ENCODE results near the gene PLXNC1.

The PLXNC1 gene

GRCh38 chr12:94318181-94318580 lies 169.8 kb downstream of the PLXNC1 start:
- TF ChIP-seq, protein P1, sequence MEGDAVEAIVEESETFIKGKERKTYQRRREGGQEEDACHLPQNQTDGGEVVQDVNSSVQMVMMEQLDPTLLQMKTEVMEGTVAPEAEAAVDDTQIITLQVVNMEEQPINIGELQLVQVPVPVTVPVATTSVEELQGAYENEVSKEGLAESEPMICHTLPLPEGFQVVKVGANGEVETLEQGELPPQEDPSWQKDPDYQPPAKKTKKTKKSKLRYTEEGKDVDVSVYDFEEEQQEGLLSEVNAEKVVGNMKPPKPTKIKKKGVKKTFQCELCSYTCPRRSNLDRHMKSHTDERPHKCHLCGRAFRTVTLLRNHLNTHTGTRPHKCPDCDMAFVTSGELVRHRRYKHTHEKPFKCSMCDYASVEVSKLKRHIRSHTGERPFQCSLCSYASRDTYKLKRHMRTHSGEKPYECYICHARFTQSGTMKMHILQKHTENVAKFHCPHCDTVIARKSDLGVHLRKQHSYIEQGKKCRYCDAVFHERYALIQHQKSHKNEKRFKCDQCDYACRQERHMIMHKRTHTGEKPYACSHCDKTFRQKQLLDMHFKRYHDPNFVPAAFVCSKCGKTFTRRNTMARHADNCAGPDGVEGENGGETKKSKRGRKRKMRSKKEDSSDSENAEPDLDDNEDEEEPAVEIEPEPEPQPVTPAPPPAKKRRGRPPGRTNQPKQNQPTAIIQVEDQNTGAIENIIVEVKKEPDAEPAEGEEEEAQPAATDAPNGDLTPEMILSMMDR (IDR thresholded peaks at IDR 0.05), result no peak
- Histone ChIP-seq H3K4me3 (no peak overlapping the region), H3K27ac (no peak overlapping the region)
- no peak for DNase-seq (ENCODE audit: low spot score)

DNA sequence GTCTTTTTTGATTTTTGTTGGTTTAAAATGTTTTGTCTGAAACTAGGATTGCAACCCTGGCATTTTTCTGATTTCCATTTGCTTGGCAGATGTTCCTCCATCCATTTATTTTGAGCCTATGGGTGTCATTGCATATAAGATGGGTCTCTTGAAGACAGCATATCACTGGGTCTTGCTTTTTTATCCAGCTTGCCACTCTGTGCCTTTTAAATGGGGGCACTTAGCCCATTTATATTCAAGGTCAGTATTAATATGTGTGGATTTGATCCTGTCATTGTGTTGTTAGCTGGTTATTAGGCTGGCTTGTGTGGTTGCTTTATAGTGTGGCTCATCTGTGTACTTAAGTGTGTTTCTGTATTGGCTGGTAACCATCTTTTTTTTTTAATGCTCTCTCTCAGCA lies 171.7 kb downstream of the PLXNC1 start:
- Histone ChIP-seq H3K4me3 (no peak overlapping the region), H3K27ac (no peak overlapping the region)
- DNase-seq (ENCODE audit: low spot score), result no peak
- TF ChIP-seq, protein P1 (IDR thresholded peaks at IDR 0.05), result no peak

- no peak for DNase-seq (ENCODE audit: low spot score)
- TF ChIP-seq, protein P1 (IDR thresholded peaks at IDR 0.05), result no peak
- Histone ChIP-seq H3K27ac (no peak overlapping the region), H3K4me3 (no peak overlapping the region)
Observed at GRCh38 chr12:94322346-94322745, 174.0 kb downstream of the PLXNC1 start.

DNA sequence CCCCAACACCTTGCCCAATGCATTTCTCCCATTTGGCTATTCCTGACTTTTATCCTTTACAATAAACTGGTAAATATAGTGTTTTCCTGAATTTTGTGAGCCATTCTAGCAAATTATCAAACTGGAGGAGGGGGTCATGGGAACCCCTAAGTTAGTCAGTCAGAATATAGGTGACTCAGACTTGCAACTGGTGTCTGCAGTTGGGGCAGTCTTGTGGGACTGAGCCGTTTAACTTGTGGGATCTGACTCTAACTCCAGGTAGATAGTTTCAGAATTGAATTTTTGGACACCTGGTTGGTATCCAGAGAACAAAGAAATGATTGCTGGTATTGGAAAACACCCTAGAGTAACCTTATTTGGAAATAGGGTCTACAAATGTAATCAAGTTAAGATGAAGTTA lies 177.9 kb downstream of the PLXNC1 start:
- TF ChIP-seq, protein P1 (IDR thresholded peaks at IDR 0.05), result no peak
- DNase-seq (ENCODE audit: low spot score), result no peak
- Histone ChIP-seq H3K4me3 (no peak overlapping the region), H3K27ac (no peak overlapping the region)

DNA sequence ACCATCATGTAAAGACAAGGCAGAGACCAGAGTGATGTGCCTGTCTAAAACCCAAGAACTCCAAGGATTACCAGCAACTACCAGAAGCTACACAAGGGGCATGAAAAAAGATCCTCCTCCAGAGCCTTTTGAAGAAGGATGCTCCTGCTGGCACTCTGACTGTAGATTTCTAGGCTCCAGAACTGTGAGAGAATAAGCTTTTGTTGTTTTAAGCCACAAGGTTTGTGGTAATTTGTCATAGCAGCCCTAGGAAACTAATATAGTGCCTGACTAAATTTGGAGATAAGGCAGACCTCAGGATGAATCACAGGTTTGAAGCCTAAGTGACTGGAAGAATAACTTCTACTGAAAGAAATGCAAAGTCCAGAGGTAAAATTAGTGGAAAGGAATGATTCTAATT lies 178.3 kb downstream of the PLXNC1 start:
- no peak for DNase-seq (ENCODE audit: low spot score)
- H3K4me3 ChIP-seq, result no peak overlapping the region
- TF ChIP-seq, protein P1 (IDR thresholded peaks at IDR 0.05), result no peak
- no peak overlapping the region for H3K27ac ChIP-seq

DNA sequence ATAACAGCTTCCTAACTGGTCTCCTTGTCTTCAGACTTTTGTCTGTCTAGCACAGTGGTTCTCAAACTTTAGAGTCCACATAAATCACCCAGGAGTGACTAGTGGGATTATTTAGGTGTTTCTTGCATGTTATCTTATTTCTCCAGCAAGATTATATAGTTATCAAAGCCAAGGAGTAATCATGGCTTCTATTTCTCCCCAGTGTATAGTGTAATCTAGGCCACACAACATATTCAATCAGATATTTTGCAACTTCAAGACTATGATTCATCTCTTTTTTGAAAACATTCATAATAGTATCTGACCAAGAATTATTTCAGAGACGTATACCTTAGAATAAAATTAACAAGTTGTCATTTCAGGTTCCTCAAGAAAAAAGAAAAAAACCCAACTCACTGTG lies 179.4 kb downstream of the PLXNC1 start:
- Histone ChIP-seq H3K27ac (no peak overlapping the region), H3K4me3 (no peak overlapping the region)

GRCh38 chr12:94329366-94329765 lies 181.0 kb downstream of the PLXNC1 start:
- TF ChIP-seq, protein P1 (IDR thresholded peaks at IDR 0.05), result no peak
- Histone ChIP-seq H3K4me3 (no peak overlapping the region), H3K27ac (no peak overlapping the region)
- DNase-seq (ENCODE audit: low spot score), result no peak

More for the DNA sequence above, 179.4 kb downstream of the PLXNC1 start:
- DNase-seq (ENCODE audit: low spot score), result no peak
- TF ChIP-seq, protein P1 (IDR thresholded peaks at IDR 0.05), result no peak
